H9 (cell line): Measurements from ENCODE around the gene CRABP2. TPM values are rescaled to one million over a fixed set of nuclear protein-coding genes. Genes with fewer than 3 reads are reported as not detected.

ENCODE experiments used
- DNase-seq: peaks from one replicate; pipeline ENCODE4 v3.0.0-alpha.2; 2017
- H2AFZ ChIP-seq: one replicate; pipeline ENCODE4 v1.6.1; 2013; ENCODE audit warnings: mild to moderate bottlenecking, low read length, control low read depth, moderate library complexity
- H2AK5ac ChIP-seq: 2 replicates; pipeline ENCODE4 v1.6.1; 2013; ENCODE audit warnings: low read length, control low read depth, mixed read lengths; ENCODE audit not compliant: insufficient read length
- H2BK120ac ChIP-seq: one replicate; pipeline ENCODE4 v1.6.1; 2013; ENCODE audit warnings: low read depth, mild to moderate bottlenecking, low read length, control low read depth, inconsistent platforms; ENCODE audit not compliant: poor library complexity, severe bottlenecking
- H2BK12ac ChIP-seq: 2 replicates; pipeline ENCODE4 v1.6.1; 2013; ENCODE audit warnings: low read length, control low read depth, mixed read lengths, low read depth; ENCODE audit not compliant: insufficient read length
- H2BK15ac ChIP-seq: 2 replicates; pipeline ENCODE4 v1.6.1; 2013; ENCODE audit warnings: low read depth, low read length, control low read depth
- H2BK20ac ChIP-seq: one replicate; pipeline ENCODE4 v1.6.1; 2013; ENCODE audit warnings: low read depth, mild to moderate bottlenecking, low read length, control low read depth, inconsistent platforms; ENCODE audit not compliant: poor library complexity, severe bottlenecking
- H2BK5ac ChIP-seq: 2 replicates; pipeline ENCODE4 v1.6.1; 2013; ENCODE audit warnings: low read length, control low read depth, mixed read lengths; ENCODE audit not compliant: insufficient read length
- H3K14ac ChIP-seq: 2 replicates; pipeline ENCODE4 v1.6.1; 2013; ENCODE audit warnings: low read length, control low read depth; ENCODE audit not compliant: insufficient read depth
- H3K18ac ChIP-seq: 2 replicates; pipeline ENCODE4 v1.6.1; 2013; ENCODE audit warnings: low read depth, mild to moderate bottlenecking, mixed read lengths, low read length, control low read depth; ENCODE audit not compliant: insufficient read length
- H3K23ac ChIP-seq: 2 replicates; pipeline ENCODE4 v1.6.1; 2013; ENCODE audit warnings: low read length, control low read depth, mixed read lengths, low read depth; ENCODE audit not compliant: insufficient read length
- H3K23me2 ChIP-seq: 2 replicates; pipeline ENCODE4 v1.6.1; 2013; ENCODE audit warnings: low read depth, mild to moderate bottlenecking, mixed read lengths, low read length, control low read depth; ENCODE audit not compliant: insufficient read length, poor library complexity, severe bottlenecking
- H3K27ac ChIP-seq: 2 replicates; pipeline ENCODE4 v1.5.1; 2013; ENCODE audit warnings: low read length, control low read depth, mixed read lengths, low read depth; ENCODE audit not compliant: insufficient read length
- H3K27me3 ChIP-seq: 2 replicates; pipeline ENCODE4 v1.6.1; 2013; ENCODE audit warnings: low read length, control low read depth, inconsistent platforms; ENCODE audit not compliant: insufficient read depth
- H3K4ac ChIP-seq: 2 replicates; pipeline ENCODE4 v1.6.1; 2013; ENCODE audit warnings: low read depth, mild to moderate bottlenecking, control low read depth, inconsistent platforms, low read length, moderate library complexity
- H3K4me1 ChIP-seq: 2 replicates; pipeline ENCODE4 v1.6.1; 2013; ENCODE audit warnings: low read length, control low read depth, inconsistent platforms; ENCODE audit not compliant: insufficient read depth
- H3K4me2 ChIP-seq: 2 replicates; pipeline ENCODE4 v1.6.1; 2013; ENCODE audit warnings: low read length, control low read depth, mixed read lengths; ENCODE audit not compliant: insufficient read length, insufficient read depth
- H3K56ac ChIP-seq: 2 replicates; pipeline ENCODE4 v1.6.1; 2013; ENCODE audit warnings: low read depth, mild to moderate bottlenecking, mixed read lengths, low read length, control low read depth; ENCODE audit not compliant: insufficient read length
- H3K79me1 ChIP-seq: 2 replicates; pipeline ENCODE4 v1.6.1; 2013; ENCODE audit warnings: low read depth, mild to moderate bottlenecking, moderate library complexity, low read length, control low read depth, inconsistent platforms; ENCODE audit not compliant: insufficient read depth, poor library complexity, severe bottlenecking
- H3K79me2 ChIP-seq: 2 replicates; pipeline ENCODE4 v1.6.1; 2013; ENCODE audit warnings: low read length, control low read depth, inconsistent platforms; ENCODE audit not compliant: insufficient read depth
- H3K9ac ChIP-seq: 2 replicates; pipeline ENCODE4 v1.6.1; 2013; ENCODE audit warnings: low read length, control low read depth, mixed read lengths; ENCODE audit not compliant: insufficient read length; ENCODE audit errors: extremely low read depth
- H3K9me3 ChIP-seq: one replicate; pipeline ENCODE4 v1.6.1; 2013; ENCODE audit warnings: low read depth, low read length, inconsistent platforms; ENCODE audit not compliant: control insufficient read depth
- H3T11ph ChIP-seq: one replicate; pipeline ENCODE4 v1.6.1; 2013; ENCODE audit warnings: mild to moderate bottlenecking, low read length, control low read depth, inconsistent platforms
- H4K20me1 ChIP-seq: one replicate; pipeline ENCODE4 v1.6.1; 2013; ENCODE audit not compliant: control insufficient read depth, insufficient read length, insufficient read depth
- H4K5ac ChIP-seq: 2 replicates; pipeline ENCODE4 v1.6.1; 2013; ENCODE audit warnings: low read depth, mild to moderate bottlenecking, mixed read lengths, low read length, control low read depth; ENCODE audit not compliant: insufficient read length
- H4K8ac ChIP-seq: replicated peaks from 2 replicates; pipeline ENCODE4 v1.6.1; 2013; ENCODE audit warnings: low read length, control low read depth, mixed read lengths, low read depth; ENCODE audit not compliant: insufficient read length
- H4K91ac ChIP-seq: 2 replicates; pipeline ENCODE4 v1.6.1; 2013; ENCODE audit warnings: low read depth, mild to moderate bottlenecking, moderate library complexity, mixed read lengths, low read length, control low read depth; ENCODE audit not compliant: insufficient read length
- H3K27ac Mint-ChIP-seq, 3 experiments: 2 replicates in 2 of 3; 3 replicates in 1 of 3; pipeline ENCODE4 v1.8.0; 2020 to 2021; ENCODE audit warnings: mixed read lengths in 3 of 3, mild to moderate bottlenecking in 1 of 3, moderate library complexity in 1 of 3
- H3K27me3 Mint-ChIP-seq: 2 replicates; pipeline ENCODE4 v1.8.0; 2021; ENCODE audit warnings: low read depth, mild to moderate bottlenecking, moderate library complexity, mixed read lengths
- H3K36me3 Mint-ChIP-seq, 3 experiments: 2 replicates in 2 of 3; 3 replicates in 1 of 3; pipeline ENCODE4 v1.8.0; 2020 to 2021; ENCODE audit warnings: low read depth in 3 of 3, mixed read lengths in 3 of 3; ENCODE audit not compliant: insufficient read depth in 1 of 3
- H3K4me1 Mint-ChIP-seq, 2 experiments: 2 replicates each; pipeline ENCODE4 v1.8.0; 2020; ENCODE audit warnings: mixed read lengths in 2 of 2
- H3K4me3 Mint-ChIP-seq, 2 experiments: 2 replicates in 1 of 2; 3 replicates in 1 of 2; pipeline ENCODE4 v1.8.0; 2020 to 2021; ENCODE audit warnings: mild to moderate bottlenecking in 2 of 2, mixed read lengths in 2 of 2, moderate library complexity in 1 of 2
- H3K9me3 Mint-ChIP-seq, 2 experiments: 2 replicates in 1 of 2; 3 replicates in 1 of 2; pipeline ENCODE4 v1.8.0; 2020; ENCODE audit warnings: mild to moderate bottlenecking in 2 of 2, mixed read lengths in 2 of 2, moderate library complexity in 1 of 2
- WGBS: extraction: QIAGEN DNeasy Blood & Tissue Kit; methylation state at CpG from one replicate; pipeline ENCODE4 v1.1.7; 2013; ENCODE audit warnings: missing lambda C conversion rate, low lambda C conversion rate, mixed read lengths; ENCODE audit not compliant: insufficient read length; ENCODE audit errors: extremely low coverage; 5-methylcytosine and 5-hydroxymethylcytosine counted together
- total RNA-seq: library from RNA; stranded (reverse); gene quantifications from 2 replicates; pipeline ENCODE4 v1.2.1, GENCODE V29; 2021
- TF ChIP-seq, protein P1 (sequence below): fragments of 200-600 bp; sonication (generic); conservative IDR thresholded peaks from 3 replicates; pipeline ENCODE4 v1.8.0; 2021; ENCODE audit warnings: antibody characterized with exemption, mild to moderate bottlenecking

Gene CRABP2
- total RNA-seq, 1 experiment from 2014 or later: 184 TPM

DNA sequence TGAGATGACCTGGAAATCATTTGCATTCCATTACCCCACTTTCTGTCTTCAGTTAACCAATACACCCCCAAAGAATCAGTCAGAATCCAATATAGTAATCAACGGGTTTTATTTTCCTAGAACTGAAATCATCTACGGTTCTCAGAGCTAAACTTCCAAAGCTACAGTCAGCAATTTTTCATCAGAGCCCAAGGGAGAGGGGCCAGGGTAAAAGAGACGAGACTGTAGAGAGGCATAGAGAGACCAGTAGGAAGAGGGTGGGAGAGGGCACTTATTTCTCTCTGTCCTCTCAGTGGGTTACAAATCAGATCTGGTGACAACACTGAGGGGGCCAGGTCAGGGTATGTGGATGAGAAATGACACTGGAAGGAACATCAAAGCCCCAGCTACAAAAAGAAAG lies 36.6 kb upstream of the CRABP2 start:
- DNase-seq: no peak
- Histone ChIP-seq H3K56ac (no peak overlapping the region), H2BK12ac (no peak overlapping the region), H3T11ph (no peak overlapping the region), H4K5ac (no peak overlapping the region), H2BK5ac (no peak overlapping the region), H2BK15ac (no peak overlapping the region), H3K4ac (no peak overlapping the region), H2BK20ac (no peak overlapping the region), H3K79me1 (no peaks in the 10 kb centered on the region), H3K9ac (no peak overlapping the region), H4K8ac (no peak overlapping the region), H3K23ac (no peak overlapping the region), H2BK120ac (no peak overlapping the region), H3K9me3 (no peaks in the 10 kb centered on the region), H3K27ac (peak overlapping the region; percentile 71), H3K27me3 (no peaks in the 10 kb centered on the region), H3K18ac (no peak overlapping the region), H2AFZ (no peak overlapping the region), H3K79me2 (peaks cover 11% of the 10 kb centered on the region; the same call in 1 of the 2 replicates), H3K23me2 (peaks cover 12% of the 10 kb centered on the region), H2AK5ac (no peak overlapping the region), H4K20me1 (no peaks in the 10 kb centered on the region), H4K91ac (no peak overlapping the region), H3K14ac (no peak overlapping the region), H3K4me1 (peaks cover 9% of the 10 kb centered on the region), H3K4me2 (peak overlapping the region; percentile 48)
- Mint-ChIP-seq H3K9me3 (no peaks in the 10 kb centered on the region; a peak in 1 of 5 replicates), H3K36me3 (peaks cover 26 to 53% (median 45%) of the 10 kb centered on the region in 3 experiments; a peak in 6 of 7 replicates), H3K27me3 (no peaks in the 10 kb centered on the region), H3K4me1 (peaks cover 32 to 44% of the 10 kb centered on the region in 2 experiments), H3K4me3 (peak overlapping the region in 1 of 2 experiments; percentile 92; a peak in 3 of 5 replicates), H3K27ac (peak overlapping the region; percentile 90 to 99 (median 98); a peak in 6 of 7 replicates)
- WGBS: no CpG with 5 or more reads among the region's 3 CpGs
- TF ChIP-seq, protein P1, sequence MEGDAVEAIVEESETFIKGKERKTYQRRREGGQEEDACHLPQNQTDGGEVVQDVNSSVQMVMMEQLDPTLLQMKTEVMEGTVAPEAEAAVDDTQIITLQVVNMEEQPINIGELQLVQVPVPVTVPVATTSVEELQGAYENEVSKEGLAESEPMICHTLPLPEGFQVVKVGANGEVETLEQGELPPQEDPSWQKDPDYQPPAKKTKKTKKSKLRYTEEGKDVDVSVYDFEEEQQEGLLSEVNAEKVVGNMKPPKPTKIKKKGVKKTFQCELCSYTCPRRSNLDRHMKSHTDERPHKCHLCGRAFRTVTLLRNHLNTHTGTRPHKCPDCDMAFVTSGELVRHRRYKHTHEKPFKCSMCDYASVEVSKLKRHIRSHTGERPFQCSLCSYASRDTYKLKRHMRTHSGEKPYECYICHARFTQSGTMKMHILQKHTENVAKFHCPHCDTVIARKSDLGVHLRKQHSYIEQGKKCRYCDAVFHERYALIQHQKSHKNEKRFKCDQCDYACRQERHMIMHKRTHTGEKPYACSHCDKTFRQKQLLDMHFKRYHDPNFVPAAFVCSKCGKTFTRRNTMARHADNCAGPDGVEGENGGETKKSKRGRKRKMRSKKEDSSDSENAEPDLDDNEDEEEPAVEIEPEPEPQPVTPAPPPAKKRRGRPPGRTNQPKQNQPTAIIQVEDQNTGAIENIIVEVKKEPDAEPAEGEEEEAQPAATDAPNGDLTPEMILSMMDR: no peak
